HepG2 (cell line): ENCODE data around the gene CCT6A. TPM values are rescaled to one million over a fixed set of nuclear protein-coding genes. Genes with fewer than 3 reads are reported as not detected.
"Not testable (repeated sequence)": the region's sequence is repeated elsewhere in the genome, so short reads cannot be mapped to it uniquely, and the experiment has no call there.

Source experiments
- ATAC-seq: fragments of 200-7000 bp; cut with Tn5 transposase; 3 replicates; pipeline ENCODE4 v1.9.1; 2020; ENCODE audit warnings: mild to moderate bottlenecking, moderate library complexity
- BruUV-seq: library from RNA; stranded (reverse); fragments of 400-500 nt; replicated peaks from 2 replicates; lab custom pipeline; 2021; lab: Mats Ljungman, UMichigan
- CTCF ChIA-PET: fragments of 300-600 bp; formaldehyde crosslinking; extraction: SDS; loops from one replicate; lab custom pipeline; 2021; ENCODE audit warnings: low total read pairs, inconsistent platforms, low intra/inter-chr PET ratio; lab: Yijun Ruan, JAX
- POLR2A ChIA-PET: fragments of 350-600 bp; sonication (Branson Sonifier 250); formaldehyde crosslinking; loops from one replicate; lab custom pipeline; 2020; ENCODE audit warnings: antibody characterized with exemption, inconsistent platforms; lab: Yijun Ruan, JAX
- DNase-seq: peaks from one replicate; pipeline ENCODE4 v3.0.0-alpha.2; 2015; ENCODE audit warnings: low spot score
- FAIRE-seq: peaks from 3 replicates; lab custom pipeline; 2011; peaks lifted over from hg19 to GRCh38; lab: Jason Lieb, UNC
- H2AFZ ChIP-seq: one replicate; pipeline ENCODE4 v1.6.1; 2011; ENCODE audit warnings: low read length, inconsistent platforms
- H3K27ac ChIP-seq: fragments of 300-600 bp; 3 replicates; pipeline ENCODE4 v1.8.0; 2011; ENCODE audit warnings: mixed run types, mild to moderate bottlenecking, mixed read lengths, low read length, inconsistent platforms; ENCODE audit not compliant: insufficient read depth; ENCODE audit errors: extremely low read length
- H3K27me3 ChIP-seq, 2 experiments: fragments of 200-600 bp in 1 of 2; 2 replicates in 1 of 2; 3 replicates in 1 of 2; pipeline versions ENCODE4 v1.6.0 to v1.8.0; 2011; ENCODE audit warnings: low read length in 2 of 2, mild to moderate bottlenecking in 2 of 2, moderate library complexity in 2 of 2, inconsistent platforms in 1 of 2; ENCODE audit not compliant: insufficient read depth in 2 of 2, control insufficient read depth in 1 of 2
- H3K36me3 ChIP-seq, 2 experiments: fragments of 200-600 bp in 1 of 2; replicated peaks in 1 of 2; 2 replicates in 1 of 2; 3 replicates in 1 of 2; pipeline versions ENCODE4 v1.5.1 to v1.8.0; 2011; ENCODE audit warnings: low read length in 2 of 2, inconsistent platforms in 1 of 2; ENCODE audit not compliant: insufficient read depth in 2 of 2, control insufficient read depth in 1 of 2
- H3K4me1 ChIP-seq: 2 replicates; pipeline ENCODE4 v1.5.1; 2012; ENCODE audit warnings: low read length, inconsistent platforms; ENCODE audit not compliant: insufficient read depth
- H3K4me2 ChIP-seq: 2 replicates; pipeline ENCODE4 v1.6.0; 2011; ENCODE audit warnings: low read depth, low read length, inconsistent platforms
- H3K4me3 ChIP-seq, 3 experiments: fragments of 200-600 bp in 1 of 3; sonication (generic), shearing (Covaris generic) in 1 of 3; replicated peaks in 1 of 3; 2 replicates each; pipeline ENCODE4 v1.5.1; 2011 to 2016; ENCODE audit warnings: low read length in 3 of 3, inconsistent platforms in 2 of 3, low read depth in 2 of 3, mild to moderate bottlenecking in 2 of 3, control low read depth in 1 of 3, mixed read lengths in 1 of 3; ENCODE audit not compliant: insufficient read depth in 1 of 3
- H3K79me2 ChIP-seq: one replicate; pipeline ENCODE4 v1.6.1; 2011; ENCODE audit warnings: low read length, inconsistent platforms; ENCODE audit not compliant: insufficient read depth
- H3K9ac ChIP-seq: 2 replicates; pipeline ENCODE4 v1.6.0; 2011; ENCODE audit warnings: mild to moderate bottlenecking, low read depth, low read length, inconsistent platforms; ENCODE audit not compliant: insufficient read depth
- H3K9me3 ChIP-seq: 2 replicates; pipeline ENCODE4 v1.5.1; 2012; ENCODE audit warnings: mild to moderate bottlenecking, low read length
- H4K20me1 ChIP-seq: 2 replicates; pipeline ENCODE4 v1.6.0; 2011; ENCODE audit warnings: inconsistent platforms, mild to moderate bottlenecking, low read length, moderate library complexity; ENCODE audit not compliant: insufficient read depth
- CHD4 ChIP-seq: fragments of 200-600 bp; sonication (generic); IDR thresholded peaks from 2 replicates; pipeline ENCODE4 v1.7.0; 2017; ENCODE audit warnings: mild to moderate bottlenecking, low read length, borderline replicate concordance
- MYC ChIP-seq: sonication (generic); formaldehyde crosslinking; IDR thresholded peaks from 2 replicates; pipeline ENCODE4 v1.9.0; 2021; ENCODE audit warnings: missing genetic modification reagents, borderline replicate concordance
- PREB ChIP-seq: sonication (generic); formaldehyde crosslinking; IDR thresholded peaks from 2 replicates; pipeline ENCODE4 v1.4.0; 2020; ENCODE audit warnings: missing genetic modification reagents
- RELA ChIP-seq: sonication (generic); formaldehyde crosslinking; IDR thresholded peaks from 2 replicates; pipeline ENCODE4 v1.4.0; 2020; ENCODE audit warnings: missing genetic modification reagents
- SIN3A ChIP-seq: IDR thresholded peaks from 2 replicates; pipeline ENCODE4 v1.6.1; 2011; ENCODE audit warnings: low read depth, mild to moderate bottlenecking, control low read depth, low read length, borderline replicate concordance
- SOX5 ChIP-seq: IDR thresholded peaks from 2 replicates; pipeline ENCODE4 v1.6.1; 2016; ENCODE audit warnings: borderline replicate concordance
- ZFP36L2 ChIP-seq: sonication (generic); formaldehyde crosslinking; IDR thresholded peaks from 2 replicates; pipeline ENCODE4 v1.4.0; 2020; ENCODE audit warnings: missing genetic modification reagents
- ZNF230 ChIP-seq: sonication (generic); formaldehyde crosslinking; IDR thresholded peaks from 2 replicates; pipeline ENCODE4 v1.4.0; 2020; ENCODE audit warnings: mild to moderate bottlenecking, missing genetic modification reagents
- ZNF235 ChIP-seq: sonication (generic); formaldehyde crosslinking; IDR thresholded peaks from 2 replicates; pipeline ENCODE4 v1.8.1; 2023; ENCODE audit warnings: mild to moderate bottlenecking, missing genetic modification reagents, borderline replicate concordance
- ZNF263 ChIP-seq: sonication (generic); formaldehyde crosslinking; IDR thresholded peaks from 2 replicates; pipeline ENCODE4 v1.4.0; 2020; ENCODE audit warnings: missing genetic modification reagents
- ZNF564 ChIP-seq: sonication (generic); formaldehyde crosslinking; IDR thresholded peaks from 2 replicates; pipeline ENCODE4 v1.8.1; 2023; ENCODE audit warnings: mild to moderate bottlenecking, missing genetic modification reagents
- ZNF652 ChIP-seq: IDR thresholded peaks from 2 replicates; pipeline ENCODE4 v1.6.1; 2016; ENCODE audit warnings: low read depth, borderline replicate concordance
- ZNF7 ChIP-seq: IDR thresholded peaks from 2 replicates; pipeline ENCODE4 v1.6.1; 2016; ENCODE audit warnings: missing biosample characterization, missing genetic modification reagents
- ZNF770 ChIP-seq: sonication (generic); formaldehyde crosslinking; IDR thresholded peaks from 2 replicates; pipeline ENCODE4 v1.5.0; 2020; ENCODE audit warnings: mild to moderate bottlenecking, missing genetic modification reagents
- WGBS: methylation state at CpG from one replicate; pipeline ENCODE4 v1.1.6; 2017; ENCODE audit warnings: low lambda C conversion rate; 5-methylcytosine and 5-hydroxymethylcytosine counted together
- in situ Hi-C: cut with HindIII; loops from 2 replicates; pipeline ENCODE4 v1.10.0; 2017; ENCODE audit warnings: low pct_unique_long_range_greater_than_20kb; ENCODE audit not compliant: extremely low pct_ligation_motif_present
- intact Hi-C: fragments of 100-400 bp; cut with micrococcal nuclease; formaldehyde crosslinking; loops from one replicate; pipeline ENCODE4 v1.10.0; 2022; ENCODE audit not compliant: unreplicated experiment
- polyA plus RNA-seq, 8 experiments: library from polyadenylated mRNA; depleted of rRNA in 3 of 8; stranded (reverse) in 7 of 8; unstranded in 1 of 8; fragments of >200 nt; fragmentation: Illumina TruSeq in 4 of 8; extraction: Trizol in 4 of 8; gene quantifications; 2 replicates each; pipeline versions ENCODE4 v1.2.1 to v1.2.3, GENCODE V29; 2011 to 2016; ENCODE audit warnings: low read depth in 4 of 8, missing spikeins in 1 of 8, mixed read lengths in 1 of 8; ENCODE audit not compliant: insufficient read depth in 1 of 8
- total RNA-seq, 5 experiments: library from RNA; depleted of rRNA; stranded (reverse); fragments of >200 nt; fragmentation: Illumina TruSeq; extraction: Trizol; gene quantifications; 2 replicates each; pipeline ENCODE4 v1.2.3, GENCODE V29; 2016; ENCODE audit warnings: low read depth in 1 of 5

The CCT6A gene
- total and polyA plus RNA-seq, 2 of the 13 experiments (the other 11 are each of a cell fraction or from before 2014, with no cell fraction given), result 219 to 292 TPM

GRCh38 chr7:56032578-56032977 lies 19.0 kb upstream of the CCT6A start:
- ATAC-seq, H3K9me3 ChIP-seq, in situ Hi-C loops, H2AFZ ChIP-seq, BruUV-seq, DNase-seq, intact Hi-C loops, H4K20me1 ChIP-seq, H3K27me3 ChIP-seq, FAIRE-seq: not testable (repeated sequence)
- Histone ChIP-seq H3K4me1 (peaks cover 57% of the 10 kb centered on the region), H3K9ac (peak overlapping the region; percentile 80), H3K4me3 (peak overlapping the region; percentile 77 to 98 (median 80)), H3K36me3 (peaks cover 4 to 19% of the 10 kb centered on the region in 2 experiments), H3K27ac (peak overlapping the region; percentile 87), H3K4me2 (peak overlapping the region; percentile 77), H3K79me2 (peaks cover 41% of the 10 kb centered on the region)
- WGBS, result 8% methylated on average over 7 of the region's 7 CpGs
- ChIA-PET CTCF (interaction anchor here (1.7 kb wide), 1 partner anchor 32 kb away, joined by 5 read pairs; the partner anchor contains the start of gene SUMF2), POLR2A (interaction anchor here (0.7 to 3.5 kb wide), 4 partner anchors 18 to 73 kb away, joined by 3 to 106 read pairs (median 40); partner anchors contain the start of genes CCT6A, PSPH and SUMF2)
- TF ChIP-seq ZNF263 (CRISPR knock-in tag) (peak; percentile 68), ZNF770 (CRISPR knock-in tag) (peak; percentile 51; the same call in 1 of the 2 replicates)

GRCh38 chr7:56033671-56034432 lies 17.7 kb upstream of the CCT6A start:
- Histone ChIP-seq H4K20me1 (no peaks in the 10 kb centered on the region), H3K4me1 (peaks cover 45% of the 10 kb centered on the region), H3K9me3 (no peaks in the 10 kb centered on the region), H3K9ac (peak overlapping the region; percentile 80), H3K27me3 (no peaks in the 10 kb centered on the region; a peak in 1 of 5 replicates), H3K36me3 (peaks cover 2 to 9% of the 10 kb centered on the region in 2 experiments; a peak in 4 of 5 replicates), H3K4me2 (peak overlapping the region; percentile 77), H3K27ac (peak overlapping the region; percentile 87), H3K4me3 (peak overlapping the region; percentile 77 to 98 (median 80)), H2AFZ (no peak overlapping the region), H3K79me2 (peaks cover 31% of the 10 kb centered on the region)
- in situ Hi-C loops, result no loop called here
- peak; percentile 88 for DNase-seq
- intact Hi-C loops, result loop anchor here (1.0 kb wide), 2 partner anchors 13 to 17 kb away; partner anchors contain the start of genes CCT6A and PSPH
- BruUV-seq, result TSS peak; percentile 58
- ChIA-PET CTCF (interaction anchor here (1.2 to 1.7 kb wide), 2 partner anchors 16 to 31 kb away, joined by 3 to 5 read pairs; partner anchors contain the start of gene SUMF2), POLR2A (interaction anchor here (0.7 to 3.5 kb wide), 19 partner anchors 8 to 83 kb away, joined by 3 to 106 read pairs (median 4); partner anchors contain the start of genes CCT6A, CHCHD2, NIPSNAP2 and PSPH)
- peak; percentile 89 for ATAC-seq
- 1% methylated on average over 17 of the region's 27 CpGs for WGBS
- peak; percentile 77 for FAIRE-seq
- no peak for TF ChIP-seq RELA
- TF ChIP-seq ZNF230 (CRISPR knock-in tag), result no peak
- TF ChIP-seq PREB, result no peak
- no peak; the same call in 1 of the 2 replicates for TF ChIP-seq ZNF564 (CRISPR knock-in tag)
- TF ChIP-seq CHD4, result no peak
- TF ChIP-seq MYC, result no peak; the same call in 1 of the 2 replicates
- TF ChIP-seq ZNF652, result no peak
- no peak for TF ChIP-seq ZNF7 (CRISPR knock-in tag)
- no peak for TF ChIP-seq ZFP36L2
- TF ChIP-seq ZNF235 (CRISPR knock-in tag), result no peak; the same call in 1 of the 2 replicates
- peak; percentile 19; the same call in 1 of the 2 replicates for TF ChIP-seq SIN3A
- peak; percentile 45; the same call in 1 of the 2 replicates for TF ChIP-seq SOX5 (CRISPR knock-in tag)
